HEK293 (cell line): ENCODE results near the gene NFATC3.

Source experiments
- CTCF ChIA-PET: fragments of 350-600 bp; formaldehyde crosslinking; extraction: SDS; loops from one replicate; lab custom pipeline; 2021; ENCODE audit warnings: antibody characterized with exemption; lab: Yijun Ruan, JAX
- POLR2A ChIA-PET: fragments of 300-600 bp; formaldehyde crosslinking; extraction: SDS; loops from one replicate; lab custom pipeline; 2020; ENCODE audit warnings: antibody characterized with exemption, inconsistent platforms; lab: Yijun Ruan, JAX
- H3K27ac ChIP-seq: fragments of 200-500 bp; sonication (Bioruptor generic); 2 replicates; pipeline ENCODE4 v1.5.1; 2014; ENCODE audit warnings: low read depth, low read length, control low read depth, inconsistent platforms; ENCODE audit errors: extremely low read depth
- H3K36me3 ChIP-seq, 2 experiments: fragments of 200-500 bp in 1 of 2; sonication (Bioruptor generic) in 1 of 2; 1 replicate in 1 of 2; 2 replicates in 1 of 2; pipeline ENCODE4 v1.5.1; 2014 to 2017; ENCODE audit warnings: inconsistent platforms in 2 of 2, low read length in 2 of 2; ENCODE audit not compliant: control insufficient read depth in 2 of 2, insufficient read depth in 1 of 2
- H3K4me1 ChIP-seq: fragments of 200-500 bp; sonication (Bioruptor generic); 2 replicates; pipeline ENCODE4 v1.5.1; 2014; ENCODE audit warnings: mild to moderate bottlenecking, low read length, inconsistent platforms; ENCODE audit not compliant: control insufficient read depth, insufficient read depth
- H3K4me3 ChIP-seq: 2 replicates; pipeline ENCODE4 v1.5.1; 2011; ENCODE audit warnings: low read depth, mild to moderate bottlenecking, control low read depth, low read length, moderate library complexity
- H3K9me3 ChIP-seq: fragments of 200-500 bp; sonication (Bioruptor generic); 2 replicates; pipeline ENCODE4 v1.5.1; 2014; ENCODE audit warnings: low read depth, low read length, inconsistent platforms; ENCODE audit not compliant: control insufficient read depth, insufficient read depth
- GFI1B ChIP-seq: fragments of 450-650 bp; formaldehyde crosslinking; IDR thresholded peaks from 2 replicates; pipeline ENCODE4 v1.5.1; 2016; ENCODE audit warnings: missing biosample characterization, missing genetic modification characterization
- IKZF3 ChIP-seq: fragments of 450-650 bp; IDR thresholded peaks from 2 replicates; pipeline ENCODE4 v1.5.0; 2018; ENCODE audit warnings: missing biosample characterization, mild to moderate bottlenecking, missing genetic modification characterization, moderate library complexity
- KLF10 ChIP-seq: fragments of 450-650 bp; IDR thresholded peaks from 2 replicates; pipeline ENCODE4 v1.5.1; 2018; ENCODE audit warnings: missing biosample characterization, mild to moderate bottlenecking, missing genetic modification characterization
- SCRT1 ChIP-seq: fragments of 450-650 bp; formaldehyde crosslinking; IDR thresholded peaks from 2 replicates; pipeline ENCODE4 v1.5.1; 2016; ENCODE audit warnings: missing biosample characterization, missing genetic modification characterization, borderline replicate concordance
- SCRT2 ChIP-seq: fragments of 450-650 bp; formaldehyde crosslinking; IDR thresholded peaks from 2 replicates; pipeline ENCODE4 v1.5.1; 2016; ENCODE audit warnings: missing biosample characterization, missing genetic modification characterization
- TCF7L2 ChIP-seq: IDR thresholded peaks from 2 replicates; pipeline ENCODE4 v1.6.1; 2011; ENCODE audit warnings: low read depth, mild to moderate bottlenecking, inconsistent platforms, low read length, moderate library complexity, borderline replicate concordance
- TRIM28 ChIP-seq: IDR thresholded peaks from 2 replicates; pipeline ENCODE4 v1.6.1; 2011; ENCODE audit warnings: low read length, control low read depth, borderline replicate concordance
- WT1 ChIP-seq: fragments of 450-650 bp; formaldehyde crosslinking; IDR thresholded peaks from 2 replicates; pipeline ENCODE4 v1.5.1; 2016; ENCODE audit warnings: missing biosample characterization, missing genetic modification characterization
- YY2 ChIP-seq: fragments of 450-650 bp; formaldehyde crosslinking; IDR thresholded peaks from 2 replicates; pipeline ENCODE4 v1.5.1; 2016; ENCODE audit warnings: missing biosample characterization, missing genetic modification characterization
- ZBTB17 ChIP-seq: fragments of 450-650 bp; formaldehyde crosslinking; IDR thresholded peaks from 2 replicates; pipeline ENCODE4 v1.5.1; 2016; ENCODE audit warnings: missing biosample characterization, missing genetic modification characterization
- ZBTB6 ChIP-seq: fragments of 450-650 bp; formaldehyde crosslinking; IDR thresholded peaks from 2 replicates; pipeline ENCODE4 v1.5.1; 2017; ENCODE audit warnings: missing biosample characterization, missing genetic modification characterization
- ZFP37 ChIP-seq: fragments of 450-650 bp; formaldehyde crosslinking; IDR thresholded peaks from 2 replicates; pipeline ENCODE4 v1.5.1; 2016; ENCODE audit warnings: missing biosample characterization, missing genetic modification characterization
- ZNF140 ChIP-seq: fragments of 450-650 bp; formaldehyde crosslinking; IDR thresholded peaks from 2 replicates; pipeline ENCODE4 v1.5.1; 2016; ENCODE audit warnings: missing biosample characterization, missing genetic modification characterization
- ZNF146 ChIP-seq: fragments of 450-650 bp; formaldehyde crosslinking; IDR thresholded peaks from 2 replicates; pipeline ENCODE4 v1.5.1; 2016; ENCODE audit warnings: missing biosample characterization, missing genetic modification characterization
- ZNF19 ChIP-seq: fragments of 450-650 bp; formaldehyde crosslinking; IDR thresholded peaks from 2 replicates; pipeline ENCODE4; 2016; ENCODE audit warnings: missing biosample characterization, missing genetic modification characterization, low read depth
- ZNF2 ChIP-seq: fragments of 450-650 bp; formaldehyde crosslinking; IDR thresholded peaks from 2 replicates; pipeline ENCODE4 v1.5.1; 2016; ENCODE audit warnings: missing biosample characterization, missing genetic modification characterization
- ZNF221 ChIP-seq: fragments of 450-650 bp; formaldehyde crosslinking; IDR thresholded peaks from 2 replicates; pipeline ENCODE4 v1.5.1; 2017; ENCODE audit warnings: missing biosample characterization, missing genetic modification characterization, borderline replicate concordance
- ZNF23 ChIP-seq: fragments of 450-650 bp; formaldehyde crosslinking; IDR thresholded peaks from 2 replicates; pipeline ENCODE4 v1.5.1; 2016; ENCODE audit warnings: missing biosample characterization, missing genetic modification characterization, borderline replicate concordance
- ZNF292 ChIP-seq: fragments of 450-650 bp; formaldehyde crosslinking; IDR thresholded peaks from 2 replicates; pipeline ENCODE4 v1.5.1; 2016; ENCODE audit warnings: low read depth, missing biosample characterization, missing genetic modification characterization, borderline replicate concordance
- ZNF302 ChIP-seq: fragments of 450-650 bp; formaldehyde crosslinking; IDR thresholded peaks from 2 replicates; pipeline ENCODE4 v1.5.1; 2016; ENCODE audit warnings: missing biosample characterization, missing genetic modification characterization, low read depth
- ZNF341 ChIP-seq: fragments of 450-650 bp; formaldehyde crosslinking; IDR thresholded peaks from 2 replicates; pipeline ENCODE4; 2016; ENCODE audit warnings: low read depth, missing biosample characterization, missing genetic modification characterization
- ZNF423 ChIP-seq: fragments of 450-650 bp; formaldehyde crosslinking; IDR thresholded peaks from 2 replicates; pipeline ENCODE4 v1.5.1; 2016; ENCODE audit warnings: missing biosample characterization, missing genetic modification characterization
- ZNF449 ChIP-seq: fragments of 450-650 bp; formaldehyde crosslinking; IDR thresholded peaks from 2 replicates; pipeline ENCODE4 v1.5.1; 2017; ENCODE audit warnings: missing biosample characterization, mild to moderate bottlenecking, missing genetic modification characterization, moderate library complexity
- ZNF48 ChIP-seq: fragments of 450-650 bp; formaldehyde crosslinking; IDR thresholded peaks from 2 replicates; pipeline ENCODE4 v1.5.1; 2016; ENCODE audit warnings: missing biosample characterization, missing genetic modification characterization
- ZNF585B ChIP-seq: fragments of 450-650 bp; formaldehyde crosslinking; IDR thresholded peaks from 2 replicates; pipeline ENCODE4 v1.5.1; 2016; ENCODE audit warnings: missing biosample characterization, missing genetic modification characterization
- ZNF623 ChIP-seq: fragments of 450-650 bp; formaldehyde crosslinking; IDR thresholded peaks from 2 replicates; pipeline ENCODE4 v1.5.1; 2016; ENCODE audit warnings: missing biosample characterization, missing genetic modification characterization
- ZNF626 ChIP-seq: fragments of 450-650 bp; sonication (Bioruptor Pico); formaldehyde crosslinking; IDR thresholded peaks from 2 replicates; pipeline ENCODE4 v1.5.1; 2018; ENCODE audit warnings: missing biosample characterization, missing genetic modification characterization, inconsistent platforms
- ZNF660 ChIP-seq: fragments of 450-650 bp; IDR thresholded peaks from 2 replicates; pipeline ENCODE4 v1.5.1; 2018; ENCODE audit warnings: missing biosample characterization, mild to moderate bottlenecking, missing genetic modification characterization
- ZNF677 ChIP-seq: fragments of 450-650 bp; IDR thresholded peaks from 2 replicates; pipeline ENCODE4 v1.5.0; 2018; ENCODE audit warnings: missing biosample characterization, mild to moderate bottlenecking, missing genetic modification characterization, moderate library complexity
- ZNF792 ChIP-seq: fragments of 450-650 bp; formaldehyde crosslinking; IDR thresholded peaks from 2 replicates; pipeline ENCODE4 v1.5.1; 2016; ENCODE audit warnings: missing biosample characterization, missing genetic modification characterization
- ZSCAN4 ChIP-seq: fragments of 450-650 bp; formaldehyde crosslinking; IDR thresholded peaks from 2 replicates; pipeline ENCODE4 v1.5.1; 2017; ENCODE audit warnings: missing biosample characterization, missing genetic modification characterization
- ZXDB ChIP-seq: fragments of 450-650 bp; formaldehyde crosslinking; IDR thresholded peaks from 2 replicates; pipeline ENCODE4 v1.5.1; 2016; ENCODE audit warnings: missing biosample characterization, missing genetic modification characterization

The NFATC3 gene

GRCh38 chr16:68086860-68087268, 1.7 kb downstream of the NFATC3 start (continued):
- TF ChIP-seq ZNF626 (tag by site-specific recombination), result no peak
- no peak for TF ChIP-seq ZNF19 (tag by site-specific recombination)
- TF ChIP-seq IKZF3 (tag by site-specific recombination), result peak; percentile 74
- TF ChIP-seq SCRT2 (tag by site-specific recombination), result no peak
- TF ChIP-seq ZNF423, result no peak
- no peak for TF ChIP-seq ZBTB6 (tag by site-specific recombination)
- no peak for TF ChIP-seq ZNF677
- TF ChIP-seq ZNF449 (tag by site-specific recombination), result no peak
- no peak for TF ChIP-seq ZNF623 (tag by site-specific recombination)
- no peak for TF ChIP-seq SCRT1 (tag by site-specific recombination)
- no peak for TF ChIP-seq ZNF221 (tag by site-specific recombination)
- TF ChIP-seq ZSCAN4 (tag by site-specific recombination), result no peak
- TF ChIP-seq ZNF660, result no peak
- TF ChIP-seq ZNF302 (tag by site-specific recombination), result no peak
- TF ChIP-seq ZNF292 (tag by site-specific recombination), result no peak
- TF ChIP-seq KLF10 (tag by site-specific recombination), result no peak
- TF ChIP-seq ZNF341, result no peak
- no peak for TF ChIP-seq YY2
- no peak for TF ChIP-seq ZNF48
- TF ChIP-seq TRIM28, result no peak
- peak; percentile 51 for TF ChIP-seq ZXDB (tag by site-specific recombination)
- TF ChIP-seq WT1 (tag by site-specific recombination), result no peak
- TF ChIP-seq ZNF2 (tag by site-specific recombination), result no peak
- TF ChIP-seq ZNF792, result no peak
- TF ChIP-seq TCF7L2, result no peak
- no peak for TF ChIP-seq ZNF23 (tag by site-specific recombination)
- TF ChIP-seq ZNF140 (tag by site-specific recombination), result no peak
- peak; percentile 90 for TF ChIP-seq ZBTB17

GRCh38 chr16:68087688-68088087, 2.5 kb downstream of the NFATC3 start:
- no peak for TF ChIP-seq ZFP37
- TF ChIP-seq ZNF146 (tag by site-specific recombination), result peak; percentile 71; the same call in 1 of the 2 replicates
- no peak for TF ChIP-seq ZNF585B (tag by site-specific recombination)
- TF ChIP-seq ZNF792, result no peak
- TF ChIP-seq GFI1B (tag by site-specific recombination), result no peak
- no peaks in the 10 kb centered on the region for H3K36me3 ChIP-seq
- no peak overlapping the region for H3K27ac ChIP-seq
- ChIA-PET POLR2A (interaction anchor here (0.6 to 4.5 kb wide), 2 partner anchors 34 to 149 kb away, joined by 4 to 34 read pairs; partner anchors contain the start of gene ESRP2), CTCF (interaction anchor here (1.2 to 1.3 kb wide), 3 partner anchors 29 to 143 kb away, joined by 3 to 4 read pairs (median 3); no protein-coding TSS in a partner anchor)
- no peaks in the 10 kb centered on the region for H3K9me3 ChIP-seq
- peaks cover 30% of the 10 kb centered on the region for H3K4me1 ChIP-seq
- no peak overlapping the region; the same call in 1 of the 2 replicates for H3K4me3 ChIP-seq
